ENCODE measurements around the gene DOCK3. TPM values are rescaled to one million over a fixed set of nuclear protein-coding genes. Genes with fewer than 3 reads are reported as not detected.

DOCK3 gene
- total and polyA plus RNA-seq, 2 donors (not counting 3 experiments of a cell fraction or from before 2014, with no cell fraction given), result 0.08 to 0.13 TPM

GRCh38 chr3:51390246-51391074 lies 715.7 kb downstream of the DOCK3 start:
- FAIRE-seq (peak; percentile 89), DNase-seq (ENCODE audit: low read depth, low spot score) (no peak)
- Histone ChIP-seq H3K36me3 (ENCODE audit: control insufficient read depth in 2 of 2, extremely low read depth in 1 of 2, insufficient read depth in 2 of 2, low read length in 2 of 2) (peaks cover 22 to 38% of the 10 kb centered on the region in 2 experiments), H4K20me1 (replicated peaks; ENCODE audit: control insufficient read depth, extremely low read depth, insufficient read depth, low read length) (no peaks in the 10 kb centered on the region), H3K9ac (replicated peaks; ENCODE audit: extremely low read depth, insufficient read depth, low read length) (no peak overlapping the region), H3K27me3 (ENCODE audit: control insufficient read depth in 2 of 2, insufficient read depth in 2 of 2, low read length in 2 of 2) (no peaks in the 10 kb centered on the region), H3K4me1 (ENCODE audit: control insufficient read depth, extremely low read depth, insufficient read depth, low read length) (peaks cover 49% of the 10 kb centered on the region), H2AFZ (ENCODE audit: low read depth, low read length) (no peak overlapping the region), H3K9me3 (replicated peaks; ENCODE audit: control insufficient read depth, insufficient read depth, low read length) (no peaks in the 10 kb centered on the region), H3K79me2 (ENCODE audit: control insufficient read depth, insufficient read depth, low read length) (peaks cover 76% of the 10 kb centered on the region), H3K4me2 (ENCODE audit: insufficient read depth, low read length) (peak overlapping the region; percentile 5), H3K4me3 (replicated peaks in 1 of 3; ENCODE audit: insufficient read depth in 1 of 3, low read depth in 1 of 3, low read length in 3 of 3) (peak overlapping the region in 1 of 3 experiments; percentile 19), H3K9me1 (replicated peaks; ENCODE audit: control insufficient read depth, extremely low read depth, insufficient read depth, low read length) (no peaks in the 10 kb centered on the region), H3K27ac (ENCODE audit: insufficient read depth, low read depth, low read length) (no peak overlapping the region)
- no peak for TF ChIP-seq JUN (IDR thresholded peaks at IDR 0.05; ENCODE audit: borderline replicate concordance, insufficient read depth, insufficient read length, low read depth)
- TF ChIP-seq GATA2 (IDR thresholded peaks at IDR 0.05; ENCODE audit: insufficient read depth, insufficient read length, low read depth, low read length), result no peak
- TF ChIP-seq POLR2A (IDR thresholded peaks at IDR 0.05; ENCODE audit: low read depth, low read length), result no peak
- TF ChIP-seq MYC (IDR thresholded peaks at IDR 0.05; ENCODE audit: low read depth, low read length), result no peak
- TF ChIP-seq CTCF (IDR thresholded peaks at IDR 0.05; ENCODE audit: extremely low read depth in 1 of 2, insufficient read depth in 1 of 2, low read depth in 1 of 2, low read length in 2 of 2), result peak in 1 of 2 donors; percentile 98
- TF ChIP-seq POLR2AphosphoS5 (IDR thresholded peaks at IDR 0.05; ENCODE audit: insufficient read depth, low read depth, low read length), result no peak
- intact Hi-C loops (cut with micrococcal nuclease), result loop anchor here (1.0 to 5.0 kb wide), 6 partner anchors 44 to 1033 kb away; partner anchors contain the start of gene TMEM115
- BruUV-seq (replicated peaks), result TSS peak; percentile 32
- dilution Hi-C loops (cut with MboI; ENCODE audit: extremely low pct_ligation_motif_present, low sequenced_read_pairs), result no loop called here
- ChIA-PET CTCF (interaction anchor here (1.0 to 3.2 kb wide), 16 partner anchors 9 to 779 kb away, joined by 3 to 20 read pairs (median 6); partner anchors contain the start of genes CISH, DCAF1, MAPKAPK3 and RRP9), POLR2A (interaction anchor here (1.5 kb wide), 1 partner anchor 109 kb away, joined by 3 read pairs; the partner anchor contains the start of gene DCAF1)

Data from endothelial cell of umbilical vein (primary cell).